AG04450 (cell line): ENCODE measurements around the gene HRH2. TPM values are rescaled to one million over a fixed set of nuclear protein-coding genes. Genes with fewer than 3 reads are reported as not detected.

ENCODE experiments used
- CTCF ChIA-PET: fragments of 300-600, 350-600 bp; formaldehyde crosslinking; extraction: SDS; loops from one replicate; lab custom pipeline; 2022; ENCODE audit warnings: antibody characterized with exemption, inconsistent platforms; lab: Charles Lee
- POLR2A ChIA-PET: fragments of 350-600 bp; formaldehyde crosslinking; extraction: SDS; loops from one replicate; lab custom pipeline; 2021; ENCODE audit warnings: antibody characterized with exemption, inconsistent platforms; lab: Yijun Ruan, JAX
- DNase-seq: peaks from one replicate; pipeline ENCODE4 v3.0.0-alpha.2; 2011; ENCODE audit warnings: low read depth, low spot score
- H3K27ac ChIP-seq: one replicate; pipeline ENCODE4 v1.5.1; 2012; ENCODE audit warnings: low read depth, low read length, control low read depth
- H3K27me3 ChIP-seq: one replicate; pipeline ENCODE4 v1.6.0; 2012; ENCODE audit warnings: low read length; ENCODE audit not compliant: control insufficient read depth, insufficient read depth
- H3K4me3 ChIP-seq: 2 replicates; pipeline ENCODE4 v1.5.1; 2011; ENCODE audit warnings: mild to moderate bottlenecking, low read depth, low read length, control low read depth
- H3K9me3 ChIP-seq: 2 replicates; pipeline ENCODE4 v1.5.1; 2012; ENCODE audit warnings: low read length; ENCODE audit not compliant: control insufficient read depth, insufficient read depth
- CTCF ChIP-seq: IDR thresholded peaks from 2 replicates; pipeline ENCODE4 v1.5.1; 2011; ENCODE audit warnings: low read depth, low read length, control low read depth, inconsistent platforms
- polyA plus RNA-seq: library from polyadenylated mRNA; depleted of rRNA; stranded (reverse); fragments of >200 nt; gene quantifications from 2 replicates; pipeline ENCODE4 v1.2.3, GENCODE V29; 2011

HRH2 gene
- polyA plus RNA-seq, 1 experiment: not detected

GRCh38 chr5:175620527-175620926, 37.3 kb upstream of the HRH2 start:
- Histone ChIP-seq H3K9me3 (peaks cover 22% of the 10 kb centered on the region), H3K27me3 (no peaks in the 10 kb centered on the region), H3K4me3 (no peak overlapping the region), H3K27ac (no peak overlapping the region)
- DNase-seq: no peak
- TF ChIP-seq CTCF: no peak
- CTCF ChIA-PET: no interaction called here
- POLR2A ChIA-PET: no interaction called here

- Histone ChIP-seq H3K27ac (no peak overlapping the region), H3K27me3 (no peaks in the 10 kb centered on the region), H3K4me3 (no peak overlapping the region), H3K9me3 (peaks cover 21% of the 10 kb centered on the region)
- no peak for DNase-seq
- ChIA-PET POLR2A (no interaction called here), CTCF (no interaction called here)
- TF ChIP-seq CTCF: no peak
Measured at GRCh38 chr5:175621971-175622370, 35.9 kb upstream of the HRH2 start.

- DNase-seq: no peak
- POLR2A ChIA-PET: no interaction called here
- CTCF ChIA-PET: no interaction called here
- TF ChIP-seq CTCF: no peak
- H3K4me3 ChIP-seq: no peak overlapping the region
- no peaks in the 10 kb centered on the region for H3K27me3 ChIP-seq
- peaks cover 22% of the 10 kb centered on the region for H3K9me3 ChIP-seq
- no peak overlapping the region for H3K27ac ChIP-seq
Measured at GRCh38 chr5:175623088-175623487, 34.8 kb upstream of the HRH2 start.

GRCh38 chr5:175624316-175624715, 33.6 kb upstream of the HRH2 start:
- CTCF ChIA-PET: no interaction called here

GRCh38 chr5:175627005-175627404, 30.9 kb upstream of the HRH2 start:
- ChIA-PET POLR2A (no interaction called here), CTCF (no interaction called here)
- no peak overlapping the region for H3K27ac ChIP-seq
- no peak for DNase-seq
- H3K9me3 ChIP-seq: peaks cover 30% of the 10 kb centered on the region
- H3K27me3 ChIP-seq: no peaks in the 10 kb centered on the region
- TF ChIP-seq CTCF: no peak
- H3K4me3 ChIP-seq: no peak overlapping the region

More at GRCh38 chr5:175624316-175624715, 33.6 kb upstream of the HRH2 start:
- POLR2A ChIA-PET: no interaction called here
- H3K4me3 ChIP-seq: no peak overlapping the region
- peaks cover 22% of the 10 kb centered on the region for H3K9me3 ChIP-seq
- no peak overlapping the region for H3K27ac ChIP-seq
- DNase-seq: no peak
- H3K27me3 ChIP-seq: no peaks in the 10 kb centered on the region
- no peak for TF ChIP-seq CTCF
